Measurements from ENCODE around the gene PLEKHH1.
A peak's percentile ranks its signal among the peaks of the same experiment; 100 is the strongest.

PLEKHH1 gene

DNA sequence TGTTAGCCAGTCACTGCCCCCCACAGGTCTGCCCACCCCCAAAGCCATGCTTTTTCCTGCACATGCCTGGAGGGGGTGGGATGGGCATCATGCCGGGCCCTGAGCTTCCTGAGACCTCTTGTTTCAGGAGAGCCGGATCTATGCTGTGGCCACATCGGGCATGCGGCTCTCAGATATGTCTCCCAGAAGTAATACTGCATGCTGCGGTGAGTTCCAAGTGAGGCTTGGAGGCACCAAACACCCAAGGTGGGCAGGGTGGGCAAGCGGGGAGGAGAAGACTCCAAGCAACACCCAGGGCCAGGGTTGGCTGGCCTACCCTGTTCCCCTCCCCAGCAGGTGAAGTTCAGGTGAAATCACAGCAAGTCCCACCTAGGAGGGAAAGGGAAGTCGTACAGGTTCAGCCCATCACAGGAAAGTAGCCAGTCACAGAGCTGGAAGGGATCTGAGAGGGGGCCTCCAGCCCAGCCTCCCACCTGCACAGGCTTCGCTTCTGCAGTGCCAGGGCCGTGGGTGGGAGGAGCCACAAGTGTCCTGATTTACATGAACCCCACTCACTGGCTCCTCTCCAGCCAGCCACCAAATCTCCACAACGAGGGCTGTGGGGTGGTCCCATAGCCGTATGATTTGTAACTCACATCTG, 36.0 kb downstream of the PLEKHH1 start:
- no peak for DNase-seq (ENCODE audit: extremely low read depth, insufficient read length)
- TF ChIP-seq, protein P1, sequence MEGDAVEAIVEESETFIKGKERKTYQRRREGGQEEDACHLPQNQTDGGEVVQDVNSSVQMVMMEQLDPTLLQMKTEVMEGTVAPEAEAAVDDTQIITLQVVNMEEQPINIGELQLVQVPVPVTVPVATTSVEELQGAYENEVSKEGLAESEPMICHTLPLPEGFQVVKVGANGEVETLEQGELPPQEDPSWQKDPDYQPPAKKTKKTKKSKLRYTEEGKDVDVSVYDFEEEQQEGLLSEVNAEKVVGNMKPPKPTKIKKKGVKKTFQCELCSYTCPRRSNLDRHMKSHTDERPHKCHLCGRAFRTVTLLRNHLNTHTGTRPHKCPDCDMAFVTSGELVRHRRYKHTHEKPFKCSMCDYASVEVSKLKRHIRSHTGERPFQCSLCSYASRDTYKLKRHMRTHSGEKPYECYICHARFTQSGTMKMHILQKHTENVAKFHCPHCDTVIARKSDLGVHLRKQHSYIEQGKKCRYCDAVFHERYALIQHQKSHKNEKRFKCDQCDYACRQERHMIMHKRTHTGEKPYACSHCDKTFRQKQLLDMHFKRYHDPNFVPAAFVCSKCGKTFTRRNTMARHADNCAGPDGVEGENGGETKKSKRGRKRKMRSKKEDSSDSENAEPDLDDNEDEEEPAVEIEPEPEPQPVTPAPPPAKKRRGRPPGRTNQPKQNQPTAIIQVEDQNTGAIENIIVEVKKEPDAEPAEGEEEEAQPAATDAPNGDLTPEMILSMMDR (IDR thresholded peaks at IDR 0.05; ENCODE audit: insufficient read depth, low read length, poor library complexity, severe bottlenecking) = no peak
- Histone ChIP-seq H3K27me3 (replicated peaks; ENCODE audit: control insufficient read depth, insufficient read depth, low read length) (no peaks in the 10 kb centered on the region), H3K36me3 (ENCODE audit: control insufficient read depth, insufficient read depth, low read length) (no peaks in the 10 kb centered on the region), H3K4me3 (replicated peaks; ENCODE audit: low read depth, low read length) (no peak overlapping the region)

DNA sequence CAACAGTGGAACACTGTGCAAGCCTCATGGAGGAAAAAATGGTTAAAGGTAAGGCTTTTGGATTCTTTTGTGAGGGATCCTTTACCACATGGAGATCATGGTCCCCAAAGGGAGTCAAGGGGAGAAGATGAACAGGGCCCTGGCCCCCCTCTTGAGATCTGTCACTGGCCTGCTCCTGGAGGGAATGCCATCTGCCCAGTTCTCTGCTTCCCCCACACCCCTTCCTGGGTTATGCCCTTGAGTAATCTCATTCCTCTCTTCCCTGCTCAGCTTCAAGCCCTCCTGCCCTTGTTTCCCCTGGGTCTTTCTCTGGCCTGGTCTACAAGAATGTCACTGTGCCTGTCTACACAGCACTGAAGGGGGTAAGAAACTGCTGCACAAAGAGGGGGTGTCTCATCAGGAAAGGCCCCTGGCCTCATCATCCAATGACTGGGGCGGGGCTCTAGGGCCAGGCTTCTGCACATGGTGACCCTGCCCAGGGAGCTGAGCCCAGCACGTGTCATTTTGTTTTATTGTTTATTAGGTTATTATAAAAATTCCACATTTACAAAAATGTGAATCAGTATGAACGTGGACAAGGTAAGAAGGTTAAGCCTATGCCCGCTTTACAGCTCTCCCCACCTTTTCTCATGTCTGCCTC, 36.7 kb downstream of the PLEKHH1 start:
- no peak for DNase-seq (ENCODE audit: extremely low read depth, insufficient read length)
- Histone ChIP-seq H3K4me3 (replicated peaks; ENCODE audit: low read depth, low read length) (no peak overlapping the region), H3K36me3 (ENCODE audit: control insufficient read depth, insufficient read depth, low read length) (no peaks in the 10 kb centered on the region), H3K27me3 (replicated peaks; ENCODE audit: control insufficient read depth, insufficient read depth, low read length) (no peaks in the 10 kb centered on the region)
- TF ChIP-seq, protein P1 (IDR thresholded peaks at IDR 0.05; ENCODE audit: insufficient read depth, low read length, poor library complexity, severe bottlenecking) = no peak

DNA sequence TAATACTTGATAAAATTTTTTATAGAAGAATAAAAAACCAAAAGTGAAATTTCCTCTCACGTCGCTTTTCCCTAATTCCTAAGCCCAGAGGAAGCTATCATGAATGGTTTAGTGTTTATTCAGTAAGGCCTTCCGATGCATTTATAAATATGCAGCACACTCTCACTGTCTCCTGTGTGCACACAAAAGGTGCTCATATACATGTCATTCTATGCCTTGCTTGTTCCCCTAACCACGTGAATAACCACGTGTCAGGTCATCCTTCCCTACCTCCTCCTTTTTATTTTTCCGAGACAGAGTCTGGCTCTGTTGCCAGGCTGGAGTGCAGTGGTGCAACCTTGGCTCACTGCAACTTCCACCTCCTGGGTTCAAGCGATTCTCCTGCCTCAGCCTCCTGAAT, 37.4 kb downstream of the PLEKHH1 start:
- TF ChIP-seq, protein P1 (IDR thresholded peaks at IDR 0.05; ENCODE audit: insufficient read depth, low read length, poor library complexity, severe bottlenecking) = no peak
- DNase-seq (ENCODE audit: extremely low read depth, insufficient read length) = no peak
- no peak overlapping the region for H3K4me3 ChIP-seq (replicated peaks; ENCODE audit: low read depth, low read length)
- no peaks in the 10 kb centered on the region for H3K36me3 ChIP-seq (ENCODE audit: control insufficient read depth, insufficient read depth, low read length)
- H3K27me3 ChIP-seq (replicated peaks; ENCODE audit: control insufficient read depth, insufficient read depth, low read length) = no peaks in the 10 kb centered on the region

DNA sequence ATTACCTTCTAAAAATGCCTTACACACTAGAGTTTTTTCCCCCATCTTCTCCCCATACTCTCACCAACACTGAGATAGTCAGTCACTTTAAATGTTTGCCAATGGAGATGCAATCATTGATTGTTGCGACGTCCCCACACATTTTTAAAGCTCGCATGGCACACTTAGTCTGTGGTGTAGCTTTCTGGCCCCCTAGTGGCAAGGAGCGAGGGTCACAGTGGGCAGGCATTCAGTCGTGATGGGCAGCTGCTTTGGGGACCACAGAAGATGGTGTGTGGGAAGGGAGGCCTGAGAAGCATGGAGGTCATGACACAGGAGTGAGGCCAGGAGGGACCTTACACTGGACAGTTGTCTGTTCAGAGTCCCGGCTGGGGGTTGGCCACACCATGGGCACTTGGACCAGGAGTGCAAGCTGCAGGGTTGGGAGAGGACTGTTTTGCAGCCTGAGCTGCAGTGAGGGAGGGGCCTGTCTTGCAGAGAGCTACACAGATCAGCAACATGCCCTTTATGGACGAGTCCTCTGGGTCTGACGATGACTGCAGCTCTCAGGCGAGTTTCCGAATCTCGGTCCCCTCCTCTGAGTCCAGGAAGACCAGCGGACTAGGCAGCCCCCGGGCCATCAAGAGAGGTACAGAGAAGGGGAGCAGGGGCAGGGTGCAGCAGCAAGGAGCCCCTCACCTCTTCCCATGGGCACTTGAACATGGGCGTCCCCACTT, 38.3 kb downstream of the PLEKHH1 start:
- TF ChIP-seq, protein P1 (IDR thresholded peaks at IDR 0.05; ENCODE audit: insufficient read depth, low read length, poor library complexity, severe bottlenecking) = peak; percentile 94
- DNase-seq (ENCODE audit: extremely low read depth, insufficient read length) = peak; percentile 37

DNA sequence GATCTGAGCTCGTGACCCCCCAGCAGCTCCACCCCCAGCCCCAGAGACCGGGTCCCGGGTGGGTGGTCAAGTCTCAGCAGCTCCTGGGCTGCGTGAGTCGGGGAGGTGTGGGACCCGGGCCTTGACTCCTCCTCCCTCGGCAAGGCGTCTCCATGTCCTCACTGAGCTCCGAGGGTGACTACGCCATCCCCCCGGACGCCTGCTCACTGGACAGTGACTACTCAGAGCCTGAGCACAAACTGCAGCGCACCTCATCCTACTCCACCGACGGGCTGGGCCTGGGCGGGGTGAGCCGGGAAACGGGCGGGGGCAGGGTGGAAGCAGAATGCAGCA, 38.9 kb downstream of the PLEKHH1 start:
- Histone ChIP-seq H3K27me3 (replicated peaks; ENCODE audit: control insufficient read depth, insufficient read depth, low read length) (no peaks in the 10 kb centered on the region), H3K4me3 (replicated peaks; ENCODE audit: low read depth, low read length) (no peak overlapping the region), H3K36me3 (ENCODE audit: control insufficient read depth, insufficient read depth, low read length) (no peaks in the 10 kb centered on the region)
- TF ChIP-seq, protein P1 (IDR thresholded peaks at IDR 0.05; ENCODE audit: insufficient read depth, low read length, poor library complexity, severe bottlenecking) = no peak
- DNase-seq (ENCODE audit: extremely low read depth, insufficient read length) = no peak

More for the DNA sequence above, 38.3 kb downstream of the PLEKHH1 start:
- Histone ChIP-seq H3K27me3 (replicated peaks; ENCODE audit: control insufficient read depth, insufficient read depth, low read length) (no peaks in the 10 kb centered on the region), H3K36me3 (ENCODE audit: control insufficient read depth, insufficient read depth, low read length) (no peaks in the 10 kb centered on the region), H3K4me3 (replicated peaks; ENCODE audit: low read depth, low read length) (no peak overlapping the region)
